Progenitor cell of endocrine pancreas (in vitro differentiated cells): ENCODE measurements around the gene MRM2. TPM values are rescaled to one million over a fixed set of nuclear protein-coding genes. Genes with fewer than 3 reads are reported as not detected.
A peak's percentile ranks its signal among the peaks of the same experiment; 100 is the strongest.

Experiments used
- DNase-seq: peaks from one replicate; pipeline ENCODE4 v3.0.0; 2021; ENCODE audit warnings: low spot score; ENCODE audit not compliant: unreplicated experiment
- H3K27ac Mint-ChIP-seq: 2 replicates; pipeline ENCODE4 v1.8.0; 2021; ENCODE audit warnings: mild to moderate bottlenecking, moderate library complexity, mixed read lengths
- H3K27me3 Mint-ChIP-seq: 2 replicates; pipeline ENCODE4 v1.8.0; 2021; ENCODE audit warnings: mixed read lengths
- H3K36me3 Mint-ChIP-seq: 2 replicates; pipeline ENCODE4 v1.8.0; 2022; ENCODE audit warnings: mixed read lengths; ENCODE audit not compliant: insufficient read depth
- H3K4me1 Mint-ChIP-seq: 2 replicates; pipeline ENCODE4 v1.8.0; 2021; ENCODE audit warnings: low read depth, mixed read lengths
- H3K4me3 Mint-ChIP-seq: 2 replicates; pipeline ENCODE4 v1.8.0; 2021; ENCODE audit warnings: low read depth, mild to moderate bottlenecking, moderate library complexity, mixed read lengths
- H3K9me3 Mint-ChIP-seq: 2 replicates; pipeline ENCODE4 v1.8.0; 2021; ENCODE audit warnings: low read depth, mixed read lengths
- total RNA-seq: library from RNA; stranded (reverse); gene quantifications from 2 replicates; pipeline ENCODE4 v1.2.1, GENCODE V29; 2021
- TF ChIP-seq, protein P1 (sequence below): fragments of 200-600 bp; sonication (generic); IDR thresholded peaks from one replicate; pipeline ENCODE4 v1.5.0; 2021; ENCODE audit warnings: antibody characterized with exemption, mild to moderate bottlenecking; ENCODE audit not compliant: unreplicated experiment

MRM2 gene
- total RNA-seq, 1 donor from 2014 or later = 28.7 TPM

DNA sequence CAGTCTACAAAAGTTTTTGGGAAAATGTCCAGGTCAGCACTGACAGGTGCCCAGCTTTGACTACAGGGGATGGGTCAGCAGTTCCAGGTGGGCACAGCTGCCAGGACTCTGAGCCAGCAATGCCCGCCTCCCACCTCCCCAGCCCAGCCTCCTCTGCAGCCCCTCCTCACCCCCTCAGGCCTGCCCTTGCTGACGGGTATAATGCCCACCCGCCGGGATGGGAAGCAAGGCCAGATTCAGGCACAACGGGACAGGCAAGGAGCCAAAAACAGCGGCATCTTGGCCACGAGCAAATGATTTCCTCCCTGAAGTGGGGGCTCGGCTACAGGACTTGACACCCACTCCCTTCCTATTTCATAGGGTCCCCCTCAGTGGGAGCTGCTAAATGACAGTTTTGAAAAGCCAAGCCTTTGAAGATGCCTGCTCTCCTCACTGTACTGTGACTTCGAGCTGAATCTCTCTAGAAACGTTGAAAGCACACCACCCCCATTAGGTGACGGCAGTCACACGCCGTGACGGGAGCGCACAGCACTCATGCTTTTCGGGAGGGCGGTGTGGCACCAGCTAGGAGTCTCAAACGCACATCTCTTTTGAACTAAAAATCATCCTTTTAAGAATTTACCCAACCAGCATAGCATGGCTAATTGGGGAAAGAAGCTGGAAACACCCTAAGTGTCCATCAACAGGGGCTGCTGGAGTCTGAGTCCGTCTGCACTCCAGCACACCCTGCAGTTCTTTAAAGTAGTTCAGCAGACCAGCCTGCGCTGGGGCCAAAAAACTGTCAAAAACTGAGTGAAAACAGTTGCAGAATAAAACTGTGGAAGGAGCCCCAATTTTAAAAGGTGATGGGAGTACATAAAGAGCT is 38.9 kb downstream of the MRM2 start:
- DNase-seq = no peak
- Mint-ChIP-seq H3K27me3 (no peaks in the 10 kb centered on the region), H3K36me3 (peaks cover 21% of the 10 kb centered on the region), H3K4me3 (no peak overlapping the region), H3K27ac (no peak overlapping the region), H3K4me1 (no peaks in the 10 kb centered on the region), H3K9me3 (no peaks in the 10 kb centered on the region)
- TF ChIP-seq, protein P1, sequence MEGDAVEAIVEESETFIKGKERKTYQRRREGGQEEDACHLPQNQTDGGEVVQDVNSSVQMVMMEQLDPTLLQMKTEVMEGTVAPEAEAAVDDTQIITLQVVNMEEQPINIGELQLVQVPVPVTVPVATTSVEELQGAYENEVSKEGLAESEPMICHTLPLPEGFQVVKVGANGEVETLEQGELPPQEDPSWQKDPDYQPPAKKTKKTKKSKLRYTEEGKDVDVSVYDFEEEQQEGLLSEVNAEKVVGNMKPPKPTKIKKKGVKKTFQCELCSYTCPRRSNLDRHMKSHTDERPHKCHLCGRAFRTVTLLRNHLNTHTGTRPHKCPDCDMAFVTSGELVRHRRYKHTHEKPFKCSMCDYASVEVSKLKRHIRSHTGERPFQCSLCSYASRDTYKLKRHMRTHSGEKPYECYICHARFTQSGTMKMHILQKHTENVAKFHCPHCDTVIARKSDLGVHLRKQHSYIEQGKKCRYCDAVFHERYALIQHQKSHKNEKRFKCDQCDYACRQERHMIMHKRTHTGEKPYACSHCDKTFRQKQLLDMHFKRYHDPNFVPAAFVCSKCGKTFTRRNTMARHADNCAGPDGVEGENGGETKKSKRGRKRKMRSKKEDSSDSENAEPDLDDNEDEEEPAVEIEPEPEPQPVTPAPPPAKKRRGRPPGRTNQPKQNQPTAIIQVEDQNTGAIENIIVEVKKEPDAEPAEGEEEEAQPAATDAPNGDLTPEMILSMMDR = no peak

- H3K36me3 Mint-ChIP-seq = peaks cover 18% of the 10 kb centered on the region
- H3K27ac Mint-ChIP-seq = peak overlapping the region; percentile 24
- H3K4me1 Mint-ChIP-seq = no peaks in the 10 kb centered on the region
- H3K9me3 Mint-ChIP-seq = no peaks in the 10 kb centered on the region
- H3K27me3 Mint-ChIP-seq = no peaks in the 10 kb centered on the region
- DNase-seq = no peak
- H3K4me3 Mint-ChIP-seq = no peak overlapping the region
- TF ChIP-seq, protein P1 = no peak
Measured at GRCh38 chr7:2202361-2202761, 39.6 kb downstream of the MRM2 start.

DNA sequence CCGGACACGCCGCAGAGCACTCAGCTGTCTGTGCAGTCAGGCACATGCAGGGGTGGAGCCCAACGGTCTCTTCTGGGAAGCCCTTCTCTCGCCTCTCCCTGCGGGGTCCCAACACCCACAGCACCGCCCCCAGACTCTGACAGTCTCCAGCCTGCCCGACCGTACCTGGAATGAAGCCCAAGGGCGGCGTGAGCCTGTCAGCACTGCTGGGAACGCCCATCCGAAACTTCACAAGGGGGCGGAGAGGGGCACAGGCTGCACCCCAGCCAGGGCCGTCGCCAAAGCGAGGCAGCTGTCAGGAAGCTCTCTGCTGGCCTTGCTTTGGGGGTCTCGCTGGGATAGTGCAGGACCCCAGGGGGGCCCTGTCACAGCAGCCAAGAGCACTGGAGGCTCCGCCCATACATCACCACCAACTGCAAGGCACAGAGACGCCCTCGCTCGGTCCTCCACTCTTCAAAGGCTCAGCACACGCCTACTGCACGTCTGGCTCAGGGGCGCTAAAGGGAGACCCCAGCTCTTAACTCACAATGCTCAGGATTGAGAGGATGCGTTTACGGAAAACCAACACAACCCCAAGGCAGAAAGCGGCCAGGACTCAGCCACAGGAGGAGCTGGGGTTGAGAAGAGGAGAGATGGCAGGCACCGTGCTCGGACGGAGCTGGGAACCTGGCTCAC is 40.2 kb downstream of the MRM2 start:
- no peak for DNase-seq
- Mint-ChIP-seq H3K27me3 (no peaks in the 10 kb centered on the region), H3K4me3 (no peak overlapping the region), H3K27ac (no peak overlapping the region), H3K36me3 (peaks cover 14% of the 10 kb centered on the region), H3K4me1 (no peaks in the 10 kb centered on the region), H3K9me3 (no peaks in the 10 kb centered on the region)
- TF ChIP-seq, protein P1 = no peak

DNA sequence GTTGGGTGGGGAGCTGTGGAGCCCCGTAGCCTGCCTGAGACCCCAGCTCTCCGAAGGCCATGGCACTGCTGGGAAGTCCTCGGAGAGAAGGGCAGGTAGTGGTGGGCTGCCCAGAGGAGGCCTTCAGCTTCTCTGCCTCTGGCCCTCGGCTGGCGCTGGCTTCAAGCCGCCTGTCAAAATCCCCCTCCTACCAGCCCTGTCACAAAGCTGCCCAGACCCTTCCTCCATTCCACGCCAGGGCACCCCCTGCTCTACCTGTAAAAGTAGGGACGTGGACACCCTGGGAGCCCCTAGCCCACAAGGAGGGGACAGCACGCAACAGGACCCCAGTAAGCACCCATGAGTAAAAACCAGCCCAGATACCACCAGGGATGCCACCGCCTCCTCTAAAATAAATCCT is 40.9 kb downstream of the MRM2 start:
- H3K9me3 Mint-ChIP-seq = no peaks in the 10 kb centered on the region
- TF ChIP-seq, protein P1 = no peak
- H3K27ac Mint-ChIP-seq = no peak overlapping the region
- no peak for DNase-seq
- H3K27me3 Mint-ChIP-seq = no peaks in the 10 kb centered on the region
- H3K4me3 Mint-ChIP-seq = no peak overlapping the region
- peaks cover 15% of the 10 kb centered on the region for H3K36me3 Mint-ChIP-seq
- H3K4me1 Mint-ChIP-seq = no peaks in the 10 kb centered on the region

GRCh38 chr7:2200584-2200980 is 41.4 kb downstream of the MRM2 start:
- Mint-ChIP-seq H3K27me3 (no peaks in the 10 kb centered on the region), H3K4me3 (no peak overlapping the region), H3K4me1 (no peaks in the 10 kb centered on the region), H3K9me3 (no peaks in the 10 kb centered on the region), H3K36me3 (peaks cover 18% of the 10 kb centered on the region), H3K27ac (no peak overlapping the region)
- TF ChIP-seq, protein P1 = no peak
- no peak for DNase-seq
